ENCODE results near the gene CARD10. TPM values are rescaled to one million over a fixed set of nuclear protein-coding genes. Genes with fewer than 3 reads are reported as not detected.
A peak's percentile ranks its signal among the peaks of the same experiment; 100 is the strongest.

CARD10 gene
- total RNA-seq, 1 experiment from 2014 or later = 17.5 TPM

- no peak for TF ChIP-seq ZNF671 (CRISPR knock-in tag; IDR thresholded peaks at IDR 0.05)
- TF ChIP-seq FOXK1 (CRISPR knock-in tag; IDR thresholded peaks at IDR 0.05) = 0 out of 2 replicates have a peak, but pooled peaks have one; percentile 18
- TF ChIP-seq JAZF1 (CRISPR knock-in tag; IDR thresholded peaks at IDR 0.05) = no peak
- TF ChIP-seq USF2 (CRISPR knock-in tag; IDR thresholded peaks at IDR 0.05) = no peak
- TF ChIP-seq ZBTB21 (CRISPR knock-in tag; IDR thresholded peaks at IDR 0.05; ENCODE audit: borderline replicate concordance) = 0 out of 2 replicates have a peak, but pooled peaks have one; percentile 27
These were observed 47.9 kb upstream of the CARD10 start (continued) for GRCh38 chr22:37566903-37567798.

DNA sequence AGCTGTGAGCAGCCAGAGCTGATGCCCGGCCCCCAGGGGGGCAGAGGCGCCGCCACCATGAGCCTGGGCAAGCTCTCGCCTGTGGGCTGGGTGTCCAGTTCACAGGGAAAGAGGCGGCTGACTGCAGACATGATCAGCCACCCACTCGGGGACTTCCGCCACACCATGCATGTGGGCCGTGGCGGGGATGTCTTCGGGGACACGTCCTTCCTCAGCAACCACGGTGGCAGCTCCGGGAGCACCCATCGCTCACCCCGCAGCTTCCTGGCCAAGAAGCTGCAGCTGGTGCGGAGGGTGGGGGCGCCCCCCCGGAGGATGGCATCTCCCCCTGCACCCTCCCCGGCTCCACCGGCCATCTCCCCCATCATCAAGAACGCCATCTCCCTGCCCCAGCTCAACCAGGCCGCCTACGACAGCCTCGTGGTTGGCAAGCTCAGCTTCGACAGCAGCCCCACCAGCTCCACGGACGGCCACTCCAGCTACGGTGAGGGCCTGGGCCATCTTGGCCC is 47.2 kb upstream of the CARD10 start:
- H3K9me3 Mint-ChIP-seq = no peaks in the 10 kb centered on the region
- no peak for TF ChIP-seq IRF1 (CRISPR knock-in tag; IDR thresholded peaks at IDR 0.05)
- no peak for TF ChIP-seq ZNF138 (CRISPR knock-in tag; conservative IDR thresholded peaks at IDR 0.05)
- TF ChIP-seq, protein P1, sequence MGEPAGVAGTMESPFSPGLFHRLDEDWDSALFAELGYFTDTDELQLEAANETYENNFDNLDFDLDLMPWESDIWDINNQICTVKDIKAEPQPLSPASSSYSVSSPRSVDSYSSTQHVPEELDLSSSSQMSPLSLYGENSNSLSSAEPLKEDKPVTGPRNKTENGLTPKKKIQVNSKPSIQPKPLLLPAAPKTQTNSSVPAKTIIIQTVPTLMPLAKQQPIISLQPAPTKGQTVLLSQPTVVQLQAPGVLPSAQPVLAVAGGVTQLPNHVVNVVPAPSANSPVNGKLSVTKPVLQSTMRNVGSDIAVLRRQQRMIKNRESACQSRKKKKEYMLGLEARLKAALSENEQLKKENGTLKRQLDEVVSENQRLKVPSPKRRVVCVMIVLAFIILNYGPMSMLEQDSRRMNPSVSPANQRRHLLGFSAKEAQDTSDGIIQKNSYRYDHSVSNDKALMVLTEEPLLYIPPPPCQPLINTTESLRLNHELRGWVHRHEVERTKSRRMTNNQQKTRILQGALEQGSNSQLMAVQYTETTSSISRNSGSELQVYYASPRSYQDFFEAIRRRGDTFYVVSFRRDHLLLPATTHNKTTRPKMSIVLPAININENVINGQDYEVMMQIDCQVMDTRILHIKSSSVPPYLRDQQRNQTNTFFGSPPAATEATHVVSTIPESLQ (CRISPR knock-in tag; IDR thresholded peaks at IDR 0.05) = no peak
- TF ChIP-seq CREB1 (CRISPR knock-in tag; IDR thresholded peaks at IDR 0.05) = no peak
- peaks cover 13% of the 10 kb centered on the region for H3K27me3 Mint-ChIP-seq (ENCODE audit: low read depth)
- CTCF ChIA-PET = interaction anchor here (0.6 to 20.7 kb wide), 19 partner anchors 9 to 307 kb away, joined by 3 to 728 read pairs (median 9); partner anchors contain the start of genes GGA1, LGALS2 and MFNG
- H3K36me3 Mint-ChIP-seq = no peaks in the 10 kb centered on the region
- H3K4me1 Mint-ChIP-seq = peaks cover 51% of the 10 kb centered on the region
- POLR2A ChIA-PET = interaction anchor here (0.6 to 5.7 kb wide), 2 partner anchors 20 to 22 kb away, joined by 3 to 24 read pairs; no protein-coding TSS in a partner anchor
- DNase-seq (ENCODE audit: low spot score) (no peak), ATAC-seq (no peak)
- H3K27ac Mint-ChIP-seq = no peak overlapping the region
- H3K4me3 Mint-ChIP-seq = no peak overlapping the region

GRCh38 chr22:37565830-37566229 is 46.6 kb upstream of the CARD10 start:
- TF ChIP-seq JUN (CRISPR knock-in tag; IDR thresholded peaks at IDR 0.05) = no peak
- no peak overlapping the region; the same call in 1 of the 2 replicates for H3K27ac Mint-ChIP-seq
- H3K36me3 Mint-ChIP-seq = no peaks in the 10 kb centered on the region
- POLR2A ChIA-PET = interaction anchor here (5.7 kb wide), 1 partner anchor 19 kb away, joined by 24 read pairs; no protein-coding TSS in a partner anchor
- H3K27me3 Mint-ChIP-seq (ENCODE audit: low read depth) = peaks cover 18% of the 10 kb centered on the region
- no peaks in the 10 kb centered on the region for H3K9me3 Mint-ChIP-seq
- no peak for ATAC-seq
- H3K4me3 Mint-ChIP-seq = no peak overlapping the region
- CTCF ChIA-PET = interaction anchor here (0.6 to 20.7 kb wide), 9 partner anchors 8 to 271 kb away, joined by 6 to 728 read pairs (median 22); partner anchors contain the start of gene LGALS2
- peaks cover 52% of the 10 kb centered on the region for H3K4me1 Mint-ChIP-seq
- no peak for DNase-seq (ENCODE audit: low spot score)

DNA sequence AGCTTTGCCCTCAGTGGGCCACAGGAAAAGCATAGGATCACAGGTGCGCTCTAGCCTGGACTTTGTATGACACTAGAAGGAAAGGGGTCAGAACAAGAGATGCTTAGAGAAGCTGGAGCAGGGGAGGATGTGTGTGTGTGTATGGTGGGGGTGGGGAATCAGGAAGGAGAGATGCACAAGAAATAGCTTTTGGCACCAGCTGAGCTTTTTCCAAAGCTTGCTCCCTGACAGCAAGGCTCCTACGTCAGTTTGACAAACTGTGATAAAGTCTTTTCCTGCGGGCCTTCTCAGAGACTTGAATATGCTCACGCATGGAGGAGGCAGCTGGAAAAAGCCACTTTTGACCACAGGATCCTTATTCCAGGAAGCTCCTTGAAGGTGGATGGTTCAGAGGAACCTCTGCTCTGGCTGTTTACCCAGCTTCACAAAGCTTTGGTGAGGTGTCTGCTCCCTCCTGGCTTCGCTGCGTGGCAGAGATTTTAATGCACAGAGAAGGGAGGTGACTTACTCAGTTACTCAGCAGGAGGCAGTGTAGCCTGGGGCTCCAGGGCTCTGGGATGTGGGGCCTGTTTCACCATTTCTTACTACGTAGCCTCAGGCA is 45.0 kb upstream of the CARD10 start:
- Mint-ChIP-seq H3K9me3 (no peaks in the 10 kb centered on the region), H3K4me3 (no peak overlapping the region), H3K4me1 (peaks cover 42% of the 10 kb centered on the region), H3K27ac (no peak overlapping the region), H3K27me3 (ENCODE audit: low read depth) (peaks cover 26% of the 10 kb centered on the region), H3K36me3 (no peaks in the 10 kb centered on the region)
- no peak for DNase-seq (ENCODE audit: low spot score)
- ChIA-PET POLR2A (interaction anchor here (1.9 kb wide), 1 partner anchor 18 kb away, joined by 10 read pairs; no protein-coding TSS in a partner anchor), CTCF (interaction anchor here (0.9 to 20.7 kb wide), 6 partner anchors 19 to 92 kb away, joined by 3 to 728 read pairs (median 6); no protein-coding TSS in a partner anchor)
- no peak for ATAC-seq
- TF ChIP-seq, protein P2, sequence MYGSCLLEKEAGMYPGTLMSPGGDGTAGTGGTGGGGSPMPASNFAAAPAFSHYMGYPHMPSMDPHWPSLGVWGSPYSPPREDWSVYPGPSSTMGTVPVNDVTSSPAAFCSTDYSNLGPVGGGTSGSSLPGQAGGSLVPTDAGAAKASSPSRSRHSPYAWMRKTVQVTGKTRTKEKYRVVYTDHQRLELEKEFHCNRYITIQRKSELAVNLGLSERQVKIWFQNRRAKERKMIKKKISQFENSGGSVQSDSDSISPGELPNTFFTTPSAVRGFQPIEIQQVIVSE (CRISPR knock-in tag; IDR thresholded peaks at IDR 0.05; ENCODE audit: borderline replicate concordance) = no peak
- TF ChIP-seq HMGA2 (CRISPR knock-in tag; IDR thresholded peaks at IDR 0.05) (no peak), TP53 (CRISPR knock-in tag; IDR thresholded peaks at IDR 0.05) (no peak), ZNF263 (CRISPR knock-in tag; IDR thresholded peaks at IDR 0.05; ENCODE audit: low read depth) (no peak), IRF2 (CRISPR knock-in tag; IDR thresholded peaks at IDR 0.05; ENCODE audit: borderline replicate concordance, low read depth) (no peak)

Data from WTC11 (cell line).